Measurements from ENCODE around the gene S1PR4.

GRCh38 chr19:3140667-3141038, 37.9 kb upstream of the S1PR4 start:
- TF ChIP-seq CTCF (IDR thresholded peaks at IDR 0.05; ENCODE audit: low read length), result no peak
- TF ChIP-seq EZH2 (optimal IDR thresholded peaks at IDR 0.05; ENCODE audit: low read depth, low read length), result no peak
